ENCODE results near the gene HEG1. TPM values are rescaled to one million over a fixed set of nuclear protein-coding genes. Genes with fewer than 3 reads are reported as not detected.
A peak's percentile ranks its signal among the peaks of the same experiment; 100 is the strongest.

The HEG1 gene
- total and polyA plus RNA-seq, 2 of the 13 experiments (the other 11 are each of a cell fraction or from before 2014, with no cell fraction given): 10.7 to 18.2 TPM

DNA sequence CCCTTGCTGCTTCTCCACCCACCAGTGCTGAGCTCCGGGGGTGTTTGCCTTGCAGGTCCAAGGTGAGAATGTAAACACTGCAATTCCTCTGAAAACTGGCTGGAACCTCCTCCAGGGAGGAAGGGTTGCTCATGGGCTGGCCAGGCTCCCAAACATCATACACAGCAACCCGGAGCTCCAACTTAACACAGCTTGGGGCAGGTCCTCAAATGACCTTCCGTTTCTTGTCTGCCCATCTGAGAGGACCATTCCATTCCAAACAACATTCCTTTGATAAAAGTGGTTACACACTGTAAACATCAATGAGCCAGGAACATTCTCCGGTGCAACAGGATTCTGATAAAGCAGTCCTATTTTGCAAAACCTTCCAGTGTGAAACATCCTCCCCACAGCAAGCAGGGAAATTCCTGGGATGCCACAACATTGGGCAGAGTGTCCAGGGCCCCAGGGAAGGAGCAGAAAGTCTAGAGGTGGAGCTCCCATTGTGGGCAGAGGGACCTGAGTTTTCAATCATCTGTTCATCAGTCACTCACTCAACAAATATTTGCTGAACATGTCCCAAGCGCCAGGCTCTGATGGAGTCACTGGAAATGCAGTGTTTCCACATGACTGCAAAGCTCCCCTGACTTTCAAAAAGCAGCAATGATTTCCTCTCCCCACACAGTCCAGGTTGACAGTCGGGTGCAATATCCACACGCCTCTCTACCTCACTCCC, 7.3 kb upstream of the HEG1 start (continued):
- TF ChIP-seq, protein P1, sequence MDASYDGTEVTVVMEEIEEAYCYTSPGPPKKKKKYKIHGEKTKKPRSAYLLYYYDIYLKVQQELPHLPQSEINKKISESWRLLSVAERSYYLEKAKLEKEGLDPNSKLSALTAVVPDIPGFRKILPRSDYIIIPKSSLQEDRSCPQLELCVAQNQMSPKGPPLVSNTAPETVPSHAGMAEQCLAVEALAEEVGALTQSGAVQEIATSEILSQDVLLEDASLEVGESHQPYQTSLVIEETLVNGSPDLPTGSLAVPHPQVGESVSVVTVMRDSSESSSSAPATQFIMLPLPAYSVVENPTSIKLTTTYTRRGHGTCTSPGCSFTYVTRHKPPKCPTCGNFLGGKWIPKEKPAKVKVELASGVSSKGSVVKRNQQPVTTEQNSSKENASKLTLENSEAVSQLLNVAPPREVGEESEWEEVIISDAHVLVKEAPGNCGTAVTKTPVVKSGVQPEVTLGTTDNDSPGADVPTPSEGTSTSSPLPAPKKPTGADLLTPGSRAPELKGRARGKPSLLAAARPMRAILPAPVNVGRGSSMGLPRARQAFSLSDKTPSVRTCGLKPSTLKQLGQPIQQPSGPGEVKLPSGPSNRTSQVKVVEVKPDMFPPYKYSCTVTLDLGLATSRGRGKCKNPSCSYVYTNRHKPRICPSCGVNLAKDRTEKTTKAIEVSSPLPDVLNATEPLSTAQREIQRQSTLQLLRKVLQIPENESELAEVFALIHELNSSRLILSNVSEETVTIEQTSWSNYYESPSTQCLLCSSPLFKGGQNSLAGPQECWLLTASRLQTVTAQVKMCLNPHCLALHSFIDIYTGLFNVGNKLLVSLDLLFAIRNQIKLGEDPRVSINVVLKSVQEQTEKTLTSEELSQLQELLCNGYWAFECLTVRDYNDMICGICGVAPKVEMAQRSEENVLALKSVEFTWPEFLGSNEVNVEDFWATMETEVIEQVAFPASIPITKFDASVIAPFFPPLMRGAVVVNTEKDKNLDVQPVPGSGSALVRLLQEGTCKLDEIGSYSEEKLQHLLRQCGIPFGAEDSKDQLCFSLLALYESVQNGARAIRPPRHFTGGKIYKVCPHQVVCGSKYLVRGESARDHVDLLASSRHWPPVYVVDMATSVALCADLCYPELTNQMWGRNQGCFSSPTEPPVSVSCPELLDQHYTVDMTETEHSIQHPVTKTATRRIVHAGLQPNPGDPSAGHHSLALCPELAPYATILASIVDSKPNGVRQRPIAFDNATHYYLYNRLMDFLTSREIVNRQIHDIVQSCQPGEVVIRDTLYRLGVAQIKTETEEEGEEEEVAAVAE (CRISPR knock-in tag; IDR thresholded peaks at IDR 0.05; ENCODE audit: borderline replicate concordance): peak; percentile 49; the same call in 1 of the 2 replicates
- TF ChIP-seq, protein P2, sequence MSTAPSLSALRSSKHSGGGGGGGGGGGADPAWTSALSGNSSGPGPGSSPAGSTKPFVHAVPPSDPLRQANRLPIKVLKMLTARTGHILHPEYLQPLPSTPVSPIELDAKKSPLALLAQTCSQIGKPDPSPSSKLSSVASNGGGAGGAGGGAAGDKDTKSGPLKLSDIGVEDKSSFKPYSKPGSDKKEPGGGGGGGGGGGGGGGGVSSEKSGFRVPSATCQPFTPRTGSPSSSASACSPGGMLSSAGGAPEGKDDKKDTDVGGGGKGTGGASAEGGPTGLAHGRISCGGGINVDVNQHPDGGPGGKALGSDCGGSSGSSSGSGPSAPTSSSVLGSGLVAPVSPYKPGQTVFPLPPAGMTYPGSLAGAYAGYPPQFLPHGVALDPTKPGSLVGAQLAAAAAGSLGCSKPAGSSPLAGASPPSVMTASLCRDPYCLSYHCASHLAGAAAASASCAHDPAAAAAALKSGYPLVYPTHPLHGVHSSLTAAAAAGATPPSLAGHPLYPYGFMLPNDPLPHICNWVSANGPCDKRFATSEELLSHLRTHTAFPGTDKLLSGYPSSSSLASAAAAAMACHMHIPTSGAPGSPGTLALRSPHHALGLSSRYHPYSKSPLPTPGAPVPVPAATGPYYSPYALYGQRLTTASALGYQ (CRISPR knock-in tag; IDR thresholded peaks at IDR 0.05): peak; percentile 56; the same call in 1 of the 2 replicates
- TF ChIP-seq, protein P3, sequence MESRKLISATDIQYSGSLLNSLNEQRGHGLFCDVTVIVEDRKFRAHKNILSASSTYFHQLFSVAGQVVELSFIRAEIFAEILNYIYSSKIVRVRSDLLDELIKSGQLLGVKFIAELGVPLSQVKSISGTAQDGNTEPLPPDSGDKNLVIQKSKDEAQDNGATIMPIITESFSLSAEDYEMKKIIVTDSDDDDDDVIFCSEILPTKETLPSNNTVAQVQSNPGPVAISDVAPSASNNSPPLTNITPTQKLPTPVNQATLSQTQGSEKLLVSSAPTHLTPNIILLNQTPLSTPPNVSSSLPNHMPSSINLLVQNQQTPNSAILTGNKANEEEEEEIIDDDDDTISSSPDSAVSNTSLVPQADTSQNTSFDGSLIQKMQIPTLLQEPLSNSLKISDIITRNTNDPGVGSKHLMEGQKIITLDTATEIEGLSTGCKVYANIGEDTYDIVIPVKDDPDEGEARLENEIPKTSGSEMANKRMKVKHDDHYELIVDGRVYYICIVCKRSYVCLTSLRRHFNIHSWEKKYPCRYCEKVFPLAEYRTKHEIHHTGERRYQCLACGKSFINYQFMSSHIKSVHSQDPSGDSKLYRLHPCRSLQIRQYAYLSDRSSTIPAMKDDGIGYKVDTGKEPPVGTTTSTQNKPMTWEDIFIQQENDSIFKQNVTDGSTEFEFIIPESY (CRISPR knock-in tag; IDR thresholded peaks at IDR 0.05): 0 out of 2 replicates have a peak, but pooled peaks have one; percentile 4
- TF ChIP-seq ZKSCAN8 (CRISPR knock-in tag; IDR thresholded peaks at IDR 0.05; ENCODE audit: borderline replicate concordance) (0 out of 2 replicates have a peak, but pooled peaks have one; percentile 55), PPARG (CRISPR knock-in tag; conservative IDR thresholded peaks at IDR 0.05) (peak; percentile 76; the same call in 1 of the 2 replicates), JUN (CRISPR knock-in tag; IDR thresholded peaks at IDR 0.05) (0 out of 2 replicates have a peak, but pooled peaks have one; percentile 63), MEF2D (CRISPR knock-in tag; IDR thresholded peaks at IDR 0.05) (peak; percentile 73), FOXK2 (IDR thresholded peaks at IDR 0.05) (peak; percentile 81), ZNF543 (CRISPR knock-in tag; IDR thresholded peaks at IDR 0.05) (peak; percentile 70; the same call in 1 of the 2 replicates)
- TF ChIP-seq, protein P4, sequence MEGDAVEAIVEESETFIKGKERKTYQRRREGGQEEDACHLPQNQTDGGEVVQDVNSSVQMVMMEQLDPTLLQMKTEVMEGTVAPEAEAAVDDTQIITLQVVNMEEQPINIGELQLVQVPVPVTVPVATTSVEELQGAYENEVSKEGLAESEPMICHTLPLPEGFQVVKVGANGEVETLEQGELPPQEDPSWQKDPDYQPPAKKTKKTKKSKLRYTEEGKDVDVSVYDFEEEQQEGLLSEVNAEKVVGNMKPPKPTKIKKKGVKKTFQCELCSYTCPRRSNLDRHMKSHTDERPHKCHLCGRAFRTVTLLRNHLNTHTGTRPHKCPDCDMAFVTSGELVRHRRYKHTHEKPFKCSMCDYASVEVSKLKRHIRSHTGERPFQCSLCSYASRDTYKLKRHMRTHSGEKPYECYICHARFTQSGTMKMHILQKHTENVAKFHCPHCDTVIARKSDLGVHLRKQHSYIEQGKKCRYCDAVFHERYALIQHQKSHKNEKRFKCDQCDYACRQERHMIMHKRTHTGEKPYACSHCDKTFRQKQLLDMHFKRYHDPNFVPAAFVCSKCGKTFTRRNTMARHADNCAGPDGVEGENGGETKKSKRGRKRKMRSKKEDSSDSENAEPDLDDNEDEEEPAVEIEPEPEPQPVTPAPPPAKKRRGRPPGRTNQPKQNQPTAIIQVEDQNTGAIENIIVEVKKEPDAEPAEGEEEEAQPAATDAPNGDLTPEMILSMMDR (CRISPR knock-in tag; IDR thresholded peaks at IDR 0.05): no peak
- TF ChIP-seq, protein P5, sequence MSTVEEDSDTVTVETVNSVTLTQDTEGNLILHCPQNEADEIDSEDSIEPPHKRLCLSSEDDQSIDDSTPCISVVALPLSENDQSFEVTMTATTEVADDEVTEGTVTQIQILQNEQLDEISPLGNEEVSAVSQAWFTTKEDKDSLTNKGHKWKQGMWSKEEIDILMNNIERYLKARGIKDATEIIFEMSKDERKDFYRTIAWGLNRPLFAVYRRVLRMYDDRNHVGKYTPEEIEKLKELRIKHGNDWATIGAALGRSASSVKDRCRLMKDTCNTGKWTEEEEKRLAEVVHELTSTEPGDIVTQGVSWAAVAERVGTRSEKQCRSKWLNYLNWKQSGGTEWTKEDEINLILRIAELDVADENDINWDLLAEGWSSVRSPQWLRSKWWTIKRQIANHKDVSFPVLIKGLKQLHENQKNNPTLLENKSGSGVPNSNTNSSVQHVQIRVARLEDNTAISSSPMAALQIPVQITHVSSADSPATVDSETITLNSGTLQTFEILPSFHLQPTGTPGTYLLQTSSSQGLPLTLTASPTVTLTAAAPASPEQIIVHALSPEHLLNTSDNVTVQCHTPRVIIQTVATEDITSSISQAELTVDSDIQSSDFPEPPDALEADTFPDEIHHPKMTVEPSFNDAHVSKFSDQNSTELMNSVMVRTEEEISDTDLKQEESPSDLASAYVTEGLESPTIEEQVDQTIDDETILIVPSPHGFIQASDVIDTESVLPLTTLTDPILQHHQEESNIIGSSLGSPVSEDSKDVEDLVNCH (CRISPR knock-in tag; IDR thresholded peaks at IDR 0.05): no peak
- TF ChIP-seq, protein P6, sequence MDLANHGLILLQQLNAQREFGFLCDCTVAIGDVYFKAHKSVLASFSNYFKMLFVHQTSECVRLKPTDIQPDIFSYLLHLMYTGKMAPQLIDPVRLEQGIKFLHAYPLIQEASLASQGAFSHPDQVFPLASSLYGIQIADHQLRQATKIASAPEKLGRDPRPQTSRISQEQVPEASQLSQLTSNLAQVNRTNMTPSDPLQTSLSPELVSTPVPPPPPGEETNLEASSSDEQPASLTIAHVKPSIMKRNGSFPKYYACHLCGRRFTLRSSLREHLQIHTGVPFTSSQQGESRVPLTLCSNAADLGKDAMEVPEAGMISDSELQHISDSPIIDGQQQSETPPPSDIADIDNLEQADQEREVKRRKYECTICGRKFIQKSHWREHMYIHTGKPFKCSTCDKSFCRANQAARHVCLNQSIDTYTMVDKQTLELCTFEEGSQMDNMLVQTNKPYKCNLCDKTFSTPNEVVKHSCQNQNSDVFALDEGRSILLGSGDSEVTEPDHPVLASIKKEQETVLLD (CRISPR knock-in tag; IDR thresholded peaks at IDR 0.05; ENCODE audit: low read depth): peak; percentile 57; the same call in 1 of the 2 replicates

All from HepG2 (cell line).